Mesendoderm (in vitro differentiated cells): ENCODE measurements around the gene NCKAP1.

Experiments
- DNase-seq: peaks from one replicate; pipeline ENCODE4 v3.0.0; 2013
- H2AK5ac ChIP-seq: 2 replicates; pipeline ENCODE4 v1.6.1; 2013; ENCODE audit warnings: low read length, inconsistent platforms
- H2BK120ac ChIP-seq: 2 replicates; pipeline ENCODE4 v1.6.1; 2013; ENCODE audit warnings: low read depth, mild to moderate bottlenecking, low read length, moderate library complexity, mixed read lengths
- H2BK15ac ChIP-seq: replicated peaks from 2 replicates; pipeline ENCODE4 v1.6.1; 2013; ENCODE audit warnings: low read depth, mild to moderate bottlenecking, moderate library complexity
- H2BK5ac ChIP-seq: 2 replicates; pipeline ENCODE4 v1.6.1; 2013; ENCODE audit warnings: low read length, inconsistent platforms
- H3K18ac ChIP-seq: 2 replicates; pipeline ENCODE4 v1.6.1; 2013; ENCODE audit warnings: mild to moderate bottlenecking, low read length, mixed read lengths
- H3K23ac ChIP-seq: one replicate; pipeline ENCODE4 v1.6.1; 2013; ENCODE audit warnings: low read length
- H3K27ac ChIP-seq: 2 replicates; pipeline ENCODE4 v1.5.1; 2013; ENCODE audit warnings: low read depth, mild to moderate bottlenecking, inconsistent platforms, low read length, moderate library complexity
- H3K27me3 ChIP-seq: 2 replicates; pipeline ENCODE4 v1.6.1; 2013; ENCODE audit warnings: low read length, control low read depth, mild to moderate bottlenecking, inconsistent platforms; ENCODE audit not compliant: insufficient read depth, poor library complexity
- H3K36me3 ChIP-seq: 2 replicates; pipeline ENCODE4 v1.6.1; 2013; ENCODE audit warnings: low read length, inconsistent platforms; ENCODE audit not compliant: control insufficient read depth, insufficient read depth
- H3K4ac ChIP-seq: one replicate; pipeline ENCODE4 v1.6.1; 2013; ENCODE audit warnings: low read depth, mild to moderate bottlenecking, low read length, moderate library complexity
- H3K4me1 ChIP-seq: 2 replicates; pipeline ENCODE4 v1.6.1; 2013; ENCODE audit warnings: low read depth, low read length, inconsistent platforms; ENCODE audit not compliant: control insufficient read depth
- H3K4me2 ChIP-seq: 2 replicates; pipeline ENCODE4 v1.6.1; 2013; ENCODE audit warnings: low read length
- H3K4me3 ChIP-seq: 2 replicates; pipeline ENCODE4 v1.5.1; 2013; ENCODE audit warnings: mild to moderate bottlenecking, low read length
- H3K56ac ChIP-seq: one replicate; pipeline ENCODE4 v1.6.1; 2013; ENCODE audit warnings: low read length
- H3K79me1 ChIP-seq: 2 replicates; pipeline ENCODE4 v1.6.1; 2013; ENCODE audit warnings: low read length, inconsistent platforms
- H3K79me2 ChIP-seq: 2 replicates; pipeline ENCODE4 v1.6.1; 2013; ENCODE audit warnings: mild to moderate bottlenecking, low read length; ENCODE audit not compliant: control insufficient read depth, insufficient read depth
- H3K9ac ChIP-seq: 2 replicates; pipeline ENCODE4 v1.6.1; 2013; ENCODE audit warnings: low read length, inconsistent platforms
- H4K5ac ChIP-seq: one replicate; pipeline ENCODE4 v1.6.1; 2013; ENCODE audit warnings: low read length
- H4K8ac ChIP-seq: one replicate; pipeline ENCODE4 v1.6.1; 2013; ENCODE audit warnings: low read depth, mild to moderate bottlenecking, control low read depth, low read length, moderate library complexity
- WGBS: extraction: QIAGEN DNeasy Blood & Tissue Kit; methylation state at CpG from one replicate; pipeline ENCODE4 v1.1.7; 2013; ENCODE audit warnings: low lambda C conversion rate, missing lambda C conversion rate; ENCODE audit not compliant: insufficient coverage; ENCODE audit errors: extremely low coverage; 5-methylcytosine and 5-hydroxymethylcytosine counted together

The NCKAP1 gene

DNA sequence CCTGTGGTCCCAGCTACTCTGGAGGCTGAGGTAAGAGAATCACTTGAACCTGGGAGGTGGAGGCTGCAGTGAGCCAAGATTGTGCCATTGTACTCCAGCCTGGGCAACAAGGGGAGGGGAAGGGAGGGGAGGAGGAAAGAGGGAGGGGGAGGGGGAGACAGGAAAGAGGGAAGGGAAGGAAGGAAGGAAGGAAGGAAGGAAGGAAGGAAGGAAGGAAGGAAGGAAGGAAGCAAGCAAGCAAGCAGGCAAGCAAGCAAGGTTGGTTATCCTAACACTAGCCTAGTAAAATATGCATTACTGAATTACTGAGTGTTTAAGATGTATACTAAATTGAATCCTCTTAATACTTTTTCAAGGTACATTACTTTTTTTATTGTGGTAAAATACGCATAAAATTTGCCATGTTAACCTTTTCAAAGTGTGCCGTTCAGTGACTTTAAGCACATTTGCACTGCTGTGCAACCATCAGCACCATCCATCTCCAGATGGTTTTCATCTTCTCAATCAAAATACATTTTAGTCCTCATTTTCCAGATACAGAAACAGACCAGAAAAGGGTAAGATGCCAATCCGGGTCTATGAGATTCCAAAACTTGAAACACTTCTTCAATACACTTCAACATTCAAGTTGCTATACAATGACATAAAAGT, 28.9 kb downstream of the NCKAP1 start:
- Histone ChIP-seq H3K4me3 (no peak overlapping the region), H3K36me3 (no peaks in the 10 kb centered on the region), H3K23ac (no peak overlapping the region), H2BK5ac (no peak overlapping the region), H3K27ac (no peak overlapping the region), H2BK15ac (no peak overlapping the region), H4K8ac (no peak overlapping the region), H3K79me2 (peaks cover 67% of the 10 kb centered on the region), H3K4me2 (no peak overlapping the region), H3K79me1 (peaks cover 15% of the 10 kb centered on the region), H4K5ac (no peak overlapping the region), H3K4ac (no peak overlapping the region), H2AK5ac (no peak overlapping the region), H3K27me3 (no peaks in the 10 kb centered on the region), H2BK120ac (no peak overlapping the region), H3K4me1 (peaks cover 6% of the 10 kb centered on the region), H3K18ac (no peak overlapping the region), H3K9ac (no peak overlapping the region), H3K56ac (no peak overlapping the region)
- DNase-seq, result no peak
- WGBS, result no CpG with 5 or more reads among the region's 3 CpGs

DNA sequence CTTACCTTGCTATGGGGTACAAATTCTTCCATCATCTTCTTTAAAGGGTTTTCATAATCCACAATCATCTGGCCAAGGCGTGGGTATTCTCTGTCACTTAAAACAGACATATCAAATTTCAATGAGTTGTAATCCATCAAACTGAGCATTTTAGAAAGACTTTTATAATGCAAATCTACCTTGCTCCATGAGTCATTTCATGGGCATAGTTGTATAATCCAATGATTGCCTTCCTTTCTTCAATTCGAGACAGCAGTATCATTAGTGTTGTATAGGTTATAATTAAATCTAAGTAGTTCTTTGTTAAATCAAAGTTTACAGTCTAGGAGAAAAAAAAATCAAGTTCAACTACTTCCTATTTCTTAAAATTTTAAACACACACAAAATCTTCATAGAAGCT, 36.3 kb downstream of the NCKAP1 start:
- Histone ChIP-seq H3K4me2 (no peak overlapping the region), H3K4me1 (no peaks in the 10 kb centered on the region), H2BK120ac (no peak overlapping the region), H4K8ac (no peak overlapping the region), H3K56ac (no peak overlapping the region), H3K27ac (no peak overlapping the region), H3K4me3 (no peak overlapping the region), H3K36me3 (peaks cover 4% of the 10 kb centered on the region), H3K23ac (no peak overlapping the region), H4K5ac (no peak overlapping the region), H3K18ac (no peak overlapping the region), H3K79me2 (peaks cover 27% of the 10 kb centered on the region), H3K27me3 (no peaks in the 10 kb centered on the region), H3K4ac (no peak overlapping the region), H2AK5ac (no peak overlapping the region), H2BK15ac (no peak overlapping the region), H2BK5ac (no peak overlapping the region), H3K9ac (no peak overlapping the region), H3K79me1 (peaks cover 9% of the 10 kb centered on the region)
- no peak for DNase-seq
- WGBS, result no CpG with 5 or more reads among the region's 2 CpGs

DNA sequence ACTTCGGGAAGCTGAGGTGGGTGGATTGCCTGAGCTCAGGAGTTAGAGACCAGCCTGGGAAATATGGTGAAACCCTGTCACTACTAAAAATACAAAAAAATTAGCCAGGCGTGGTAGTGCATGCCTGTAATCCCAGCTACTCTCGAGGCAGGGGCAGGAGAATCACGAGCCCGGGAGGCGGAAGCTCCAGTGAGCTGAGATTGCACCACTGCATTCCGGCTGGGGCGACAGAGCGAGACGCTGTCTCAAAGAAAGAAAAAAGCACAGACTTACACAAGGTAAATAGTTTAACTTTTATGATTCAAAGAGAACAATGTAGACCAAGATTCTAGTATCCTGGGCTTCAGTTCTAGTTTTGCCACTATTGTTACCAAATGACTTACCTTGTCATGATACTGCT, 37.4 kb downstream of the NCKAP1 start:
- no peak overlapping the region for H4K8ac ChIP-seq
- no peak overlapping the region for H3K4ac ChIP-seq
- H3K18ac ChIP-seq, result no peak overlapping the region
- no peak overlapping the region for H2AK5ac ChIP-seq
- H4K5ac ChIP-seq, result no peak overlapping the region
- H2BK5ac ChIP-seq, result no peak overlapping the region
- H3K4me2 ChIP-seq, result no peak overlapping the region
- H2BK15ac ChIP-seq, result no peak overlapping the region
- no peak overlapping the region for H3K4me3 ChIP-seq
- H3K4me1 ChIP-seq, result no peaks in the 10 kb centered on the region
- H3K79me1 ChIP-seq, result peaks cover 7% of the 10 kb centered on the region
- DNase-seq, result no peak
- no peaks in the 10 kb centered on the region for H3K27me3 ChIP-seq
- no peak overlapping the region for H3K9ac ChIP-seq
- no peak overlapping the region for H3K56ac ChIP-seq
- H3K27ac ChIP-seq, result no peak overlapping the region
- H3K79me2 ChIP-seq, result peaks cover 19% of the 10 kb centered on the region
- peaks cover 4% of the 10 kb centered on the region for H3K36me3 ChIP-seq
- H3K23ac ChIP-seq, result no peak overlapping the region
- H2BK120ac ChIP-seq, result no peak overlapping the region
- no CpG with 5 or more reads among the region's 10 CpGs for WGBS

GRCh38 chr2:182999348-183000028, 38.8 kb downstream of the NCKAP1 start:
- H3K27me3 ChIP-seq, result no peaks in the 10 kb centered on the region
- peaks cover 4% of the 10 kb centered on the region for H3K79me1 ChIP-seq
- H3K4me2 ChIP-seq, result no peak overlapping the region
- peaks cover 4% of the 10 kb centered on the region for H3K36me3 ChIP-seq
- no peak for DNase-seq
- no peak overlapping the region for H3K4me3 ChIP-seq
- H3K4me1 ChIP-seq, result no peaks in the 10 kb centered on the region
- H3K56ac ChIP-seq, result no peak overlapping the region
- H2BK120ac ChIP-seq, result no peak overlapping the region
- H3K9ac ChIP-seq, result no peak overlapping the region
- no peak overlapping the region for H4K8ac ChIP-seq
- no peak overlapping the region for H2AK5ac ChIP-seq
- no peak overlapping the region for H3K18ac ChIP-seq
- no peak overlapping the region for H4K5ac ChIP-seq
- H2BK15ac ChIP-seq, result no peak overlapping the region
- peaks cover 12% of the 10 kb centered on the region for H3K79me2 ChIP-seq
- no peak overlapping the region for H3K27ac ChIP-seq
- H2BK5ac ChIP-seq, result no peak overlapping the region
- H3K4ac ChIP-seq, result no peak overlapping the region
- no peak overlapping the region for H3K23ac ChIP-seq
- no CpG with 5 or more reads among the region's 3 CpGs for WGBS

GRCh38 chr2:182994228-182994912, 43.9 kb downstream of the NCKAP1 start:
- no peak overlapping the region for H4K5ac ChIP-seq
- no peak overlapping the region for H3K4me2 ChIP-seq
- no peak overlapping the region for H4K8ac ChIP-seq
- H3K9ac ChIP-seq, result no peak overlapping the region
- no peak overlapping the region for H3K23ac ChIP-seq
- H3K4ac ChIP-seq, result no peak overlapping the region
- H3K18ac ChIP-seq, result no peak overlapping the region
- H3K27me3 ChIP-seq, result no peaks in the 10 kb centered on the region
- no peak overlapping the region for H2BK120ac ChIP-seq
- no peak for DNase-seq
- peaks cover 3% of the 10 kb centered on the region for H3K79me1 ChIP-seq
- H3K4me3 ChIP-seq, result no peak overlapping the region
- H3K79me2 ChIP-seq, result peaks cover 3% of the 10 kb centered on the region
- no peak overlapping the region for H2AK5ac ChIP-seq
- H3K36me3 ChIP-seq, result peaks cover 2% of the 10 kb centered on the region
- no peak overlapping the region for H3K27ac ChIP-seq
- H2BK15ac ChIP-seq, result no peak overlapping the region
- H3K4me1 ChIP-seq, result no peaks in the 10 kb centered on the region
- H3K56ac ChIP-seq, result no peak overlapping the region
- no peak overlapping the region for H2BK5ac ChIP-seq
- no CpG with 5 or more reads among the region's 13 CpGs for WGBS
